Psoas muscle (tissue), 8 donors: ENCODE data around the gene GLE1. TPM values are rescaled to one million over a fixed set of nuclear protein-coding genes. Genes with fewer than 3 reads are reported as not detected.
"Not testable (repeated sequence)": the region's sequence is repeated elsewhere in the genome, so short reads cannot be mapped to it uniquely, and the experiment has no call there.

Source experiments
- ATAC-seq, 4 donors: fragments of 200-7000 bp; cut with Tn5 transposase; one replicate each; pipeline ENCODE4 v1.9.1; 2020; ENCODE audit warnings: moderate library complexity in 3 of 4, mild to moderate bottlenecking in 2 of 4
- DNase-seq, 2 donors: peaks; one replicate each; pipeline ENCODE4 v3.0.0-alpha.2; 2020
- H3K27ac ChIP-seq: fragments of 200-600 bp; one replicate; pipeline ENCODE4 v1.8.0; 2022
- H3K27me3 ChIP-seq, 3 donors: fragments of 200-600 bp in 1 of 3; one replicate each; pipeline versions ENCODE4 v1.6.1 to v1.8.0; 2013 to 2022; ENCODE audit warnings: low read length in 2 of 3, mild to moderate bottlenecking in 2 of 3, moderate library complexity in 1 of 3; ENCODE audit not compliant: insufficient read depth in 3 of 3
- H3K36me3 ChIP-seq, 2 donors: fragments of 200-600 bp in 1 of 2; one replicate each; pipeline versions ENCODE4 v1.6.1 to v1.8.0; 2013 to 2022; ENCODE audit warnings: low read depth in 1 of 2, mild to moderate bottlenecking in 1 of 2, moderate library complexity in 1 of 2; ENCODE audit not compliant: insufficient read depth in 1 of 2
- H3K4me1 ChIP-seq: fragments of 200-600 bp; one replicate; pipeline ENCODE4 v1.8.0; 2022
- H3K4me3 ChIP-seq: fragments of 200-600 bp; one replicate; pipeline ENCODE4 v1.8.0; 2022; ENCODE audit warnings: mild to moderate bottlenecking
- H3K9me3 ChIP-seq: fragments of 200-600 bp; one replicate; pipeline ENCODE4 v1.8.0; 2022
- WGBS, 3 donors: extraction: QIAGEN DNeasy Blood & Tissue Kit; methylation state at CpG; one replicate each; pipeline versions ENCODE4 v1.1.6 to v1.1.7; 2013; 5-methylcytosine and 5-hydroxymethylcytosine counted together
- intact Hi-C, 2 donors: fragments of 100-400 bp; cut with DNase I; formaldehyde crosslinking; loops; one replicate each; pipeline versions ENCODE4 v1.11.0 to v1.14.2; 2022
- polyA plus RNA-seq, 3 donors: library from polyadenylated mRNA; stranded (reverse); fragments of 200-250 nt; gene quantifications; one replicate each; pipeline ENCODE4 v1.2.3, GENCODE V29; 2013
- total RNA-seq, 4 donors: library from RNA; stranded (reverse); fragmentation: NEBNext Ultra II Directional in 2 of 4; extraction: Animal tissue kit (Norgen Biotek cat#: 25700) in 2 of 4; gene quantifications; one replicate each; pipeline versions ENCODE4 v1.2.1 to v1.2.4, GENCODE V29; 2021 to 2023
- TF ChIP-seq, protein P1 (sequence below): fragments of 200-600 bp; IDR thresholded peaks from one replicate; pipeline ENCODE4 v1.8.0; 2022; ENCODE audit warnings: antibody characterized with exemption
- donor health status: healthy with polysubstance abuse.
- donor health status: DM: no; HTN: no; CAD: no; lungs with moderate emphysema.
- donor health status: Bipolar disorder and iron deficiency.
- donor health status: healthy.
- donor health status: DM: yes; HTN: yes; CAD: no.
- donor health status: DM: no; HTN: no; CAD: no.
- donor health status: DM: no; HTN: no; CAD: no.
- donor health status: DM: yes; HTN: yes; CAD: no.

The GLE1 gene
- total and polyA plus RNA-seq, 7 donors: 10.3 to 29.5 (median 22.1) TPM

DNA sequence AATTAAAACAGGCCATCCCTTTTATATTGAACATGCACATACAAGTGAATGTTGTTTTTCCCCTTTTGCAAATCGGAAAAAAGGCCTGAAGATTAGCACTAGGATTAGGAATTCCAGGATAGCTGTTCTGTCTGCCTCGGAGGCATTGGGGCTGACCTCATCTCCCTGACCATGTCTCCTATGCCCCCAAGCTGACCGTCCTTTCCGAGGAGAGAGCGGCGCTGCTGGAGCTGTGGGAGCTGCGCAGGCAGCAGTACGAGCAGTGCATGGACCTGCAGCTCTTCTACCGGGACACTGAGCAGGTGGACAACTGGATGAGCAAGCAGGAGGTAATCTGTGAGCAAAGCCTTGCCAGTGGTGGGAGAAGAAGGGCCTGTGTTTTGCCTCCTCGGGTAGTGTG is 76.2 kb downstream of the GLE1 start:
- intact Hi-C loops: loop anchor here (10.0 kb wide), 2 partner anchors 384 to 404 kb away; no protein-coding TSS in a partner anchor
- no peak overlapping the region for H3K27ac ChIP-seq
- no peaks in the 10 kb centered on the region for H3K27me3 ChIP-seq
- H3K36me3 ChIP-seq: peaks cover 30 to 100% of the 10 kb centered on the region in 2 donors
- H3K4me3 ChIP-seq: no peak overlapping the region
- no peaks in the 10 kb centered on the region for H3K9me3 ChIP-seq
- ATAC-seq (no peak), DNase-seq (no peak)
- no peaks in the 10 kb centered on the region for H3K4me1 ChIP-seq
- TF ChIP-seq, protein P1, sequence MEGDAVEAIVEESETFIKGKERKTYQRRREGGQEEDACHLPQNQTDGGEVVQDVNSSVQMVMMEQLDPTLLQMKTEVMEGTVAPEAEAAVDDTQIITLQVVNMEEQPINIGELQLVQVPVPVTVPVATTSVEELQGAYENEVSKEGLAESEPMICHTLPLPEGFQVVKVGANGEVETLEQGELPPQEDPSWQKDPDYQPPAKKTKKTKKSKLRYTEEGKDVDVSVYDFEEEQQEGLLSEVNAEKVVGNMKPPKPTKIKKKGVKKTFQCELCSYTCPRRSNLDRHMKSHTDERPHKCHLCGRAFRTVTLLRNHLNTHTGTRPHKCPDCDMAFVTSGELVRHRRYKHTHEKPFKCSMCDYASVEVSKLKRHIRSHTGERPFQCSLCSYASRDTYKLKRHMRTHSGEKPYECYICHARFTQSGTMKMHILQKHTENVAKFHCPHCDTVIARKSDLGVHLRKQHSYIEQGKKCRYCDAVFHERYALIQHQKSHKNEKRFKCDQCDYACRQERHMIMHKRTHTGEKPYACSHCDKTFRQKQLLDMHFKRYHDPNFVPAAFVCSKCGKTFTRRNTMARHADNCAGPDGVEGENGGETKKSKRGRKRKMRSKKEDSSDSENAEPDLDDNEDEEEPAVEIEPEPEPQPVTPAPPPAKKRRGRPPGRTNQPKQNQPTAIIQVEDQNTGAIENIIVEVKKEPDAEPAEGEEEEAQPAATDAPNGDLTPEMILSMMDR: no peak
- 91 to 92% (median 91%) methylated on average over 10 of the region's 10 CpGs for WGBS, 3 donors

DNA sequence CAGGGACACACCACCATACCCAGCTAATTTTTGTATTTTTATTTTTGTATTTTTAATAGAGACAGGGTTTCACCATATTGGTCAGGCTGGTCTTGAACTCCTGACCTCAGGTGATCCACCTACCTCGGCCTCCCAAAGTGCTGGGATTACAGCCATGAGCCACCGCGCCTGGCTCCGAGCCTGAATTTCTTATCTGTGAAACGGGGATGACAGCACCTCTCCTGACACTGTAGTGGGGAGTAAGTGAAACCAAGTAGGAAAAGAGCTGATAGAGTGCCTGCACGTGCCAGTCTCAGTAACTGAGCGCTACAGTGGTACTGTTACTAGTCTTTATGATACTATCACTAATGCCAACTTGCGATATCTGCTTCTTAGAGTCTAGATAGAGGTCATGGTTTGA is 80.6 kb downstream of the GLE1 start:
- H3K27ac ChIP-seq: not testable (repeated sequence)

DNA sequence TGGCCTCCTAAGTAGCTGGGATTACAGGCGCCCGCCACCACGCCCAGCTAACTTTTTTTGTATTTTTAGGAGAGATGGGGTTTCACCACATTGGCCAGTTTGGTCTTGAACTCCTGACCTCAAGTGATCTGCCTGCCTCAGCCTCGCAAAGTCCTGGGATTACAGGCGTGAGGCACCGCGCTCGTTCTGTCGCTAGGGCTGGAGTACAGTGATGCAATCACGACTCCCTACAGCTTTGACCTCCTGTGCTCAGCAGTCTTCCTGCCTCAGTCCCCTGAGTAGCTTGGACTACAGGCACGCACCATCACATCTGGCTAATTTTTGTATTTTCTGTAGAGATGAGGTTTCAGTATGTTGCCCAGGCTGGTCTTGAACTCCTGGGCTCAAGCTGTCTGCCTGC is 82.4 kb downstream of the GLE1 start:
- not testable (repeated sequence) for ATAC-seq, H3K27me3 ChIP-seq, DNase-seq, H3K4me1 ChIP-seq, H3K27ac ChIP-seq, H3K9me3 ChIP-seq, H3K4me3 ChIP-seq
- 85 to 93% (median 90%) methylated on average over 11 of the region's 11 CpGs for WGBS, 3 donors
- intact Hi-C loops: loop anchor here (10.0 kb wide), 2 partner anchors 378 to 398 kb away; no protein-coding TSS in a partner anchor
- H3K36me3 ChIP-seq: peaks cover 24 to 100% of the 10 kb centered on the region in 2 donors

More for the DNA sequence above, 80.6 kb downstream of the GLE1 start:
- not testable (repeated sequence) for ATAC-seq, H3K9me3 ChIP-seq, H3K4me3 ChIP-seq, DNase-seq, H3K27me3 ChIP-seq, H3K4me1 ChIP-seq
- intact Hi-C loops: loop anchor here (10.0 kb wide), 2 partner anchors 380 to 400 kb away; no protein-coding TSS in a partner anchor
- H3K36me3 ChIP-seq: peaks cover 24 to 100% of the 10 kb centered on the region in 2 donors
- 89 to 92% (median 90%) methylated on average over 8 of the region's 8 CpGs for WGBS, 3 donors

DNA sequence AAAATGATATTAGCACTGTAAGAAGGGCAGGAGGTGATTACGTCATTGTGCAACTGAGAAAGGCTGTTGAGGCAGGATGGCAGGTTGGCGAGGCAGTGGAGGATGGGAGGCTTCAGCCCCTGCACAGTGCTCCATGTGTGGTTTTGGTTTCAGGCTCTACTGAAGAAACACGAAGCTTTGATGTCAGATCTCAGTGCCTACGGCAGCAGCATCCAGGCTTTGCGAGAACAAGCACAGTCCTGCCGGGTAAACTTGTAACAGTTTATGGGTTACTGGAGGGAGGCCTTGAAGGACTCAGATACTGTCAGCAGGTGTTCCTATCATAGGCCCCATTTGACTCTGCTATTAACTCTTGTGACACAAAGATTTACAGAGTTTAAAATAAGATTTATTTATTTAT is 82.9 kb downstream of the GLE1 start:
- Histone ChIP-seq H3K4me1 (no peaks in the 10 kb centered on the region), H3K4me3 (no peak overlapping the region), H3K36me3 (peaks cover 20 to 100% of the 10 kb centered on the region in 2 donors), H3K27me3 (no peaks in the 10 kb centered on the region), H3K9me3 (no peaks in the 10 kb centered on the region), H3K27ac (no peak overlapping the region)
- TF ChIP-seq, protein P1: no peak
- no peak for DNase-seq
- intact Hi-C loops: loop anchor here (10.0 kb wide), 2 partner anchors 377 to 397 kb away; no protein-coding TSS in a partner anchor
- 73 to 79% (median 74%) methylated on average over 6 of the region's 6 CpGs for WGBS, 3 donors
- no peak for ATAC-seq

DNA sequence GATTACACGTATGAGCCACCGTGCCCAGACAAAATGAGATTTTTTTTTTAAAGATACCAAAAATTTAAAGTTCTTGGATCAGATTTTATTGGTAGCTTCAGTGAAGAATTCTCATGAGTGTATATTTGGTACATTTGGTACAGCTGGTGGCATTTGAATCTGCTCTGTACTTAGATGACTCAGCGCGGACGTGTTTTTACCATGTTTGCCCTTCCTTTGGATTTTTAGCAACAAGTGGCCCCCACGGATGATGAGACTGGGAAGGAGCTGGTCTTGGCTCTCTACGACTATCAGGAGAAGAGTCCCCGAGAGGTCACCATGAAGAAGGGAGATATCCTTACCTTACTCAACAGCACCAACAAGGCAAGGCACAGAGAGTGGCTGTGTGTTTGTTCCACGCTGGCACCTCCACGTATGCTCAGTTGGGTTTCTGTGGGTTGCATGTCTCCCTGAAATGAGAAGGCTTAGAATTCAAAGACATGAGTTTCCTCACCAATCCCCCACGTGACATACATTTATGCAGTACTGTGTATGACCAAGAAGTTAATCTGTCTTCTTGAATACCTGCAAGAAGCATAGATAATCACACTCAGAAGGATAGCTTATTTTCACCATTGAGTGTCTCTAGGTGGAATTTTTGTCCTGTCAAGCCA is 84.2 kb downstream of the GLE1 start:
- Histone ChIP-seq H3K4me1 (no peaks in the 10 kb centered on the region), H3K27me3 (no peaks in the 10 kb centered on the region), H3K27ac (no peak overlapping the region), H3K9me3 (no peaks in the 10 kb centered on the region), H3K4me3 (no peak overlapping the region), H3K36me3 (peaks cover 14 to 100% of the 10 kb centered on the region in 2 donors)
- intact Hi-C loops: loop anchor here (10.0 kb wide), 2 partner anchors 376 to 396 kb away; no protein-coding TSS in a partner anchor
- ATAC-seq: no peak
- DNase-seq: no peak
- TF ChIP-seq, protein P1: no peak
- WGBS, 3 donors: 86 to 96% (median 92%) methylated on average over 11 of the region's 11 CpGs

Other genes with a start within 250 kb of the GLE1 start
- 10 to 100 TPM; 63.5 to 85.3 (median 76.7) TPM for gene GOLGA2, start 228.7 kb upstream of the GLE1 start, total RNA-seq
- gene GOLGA2, start 228.7 kb upstream of the GLE1 start, polyA plus RNA-seq: 10 to 100 TPM; 57.2 to 79.4 (median 72.4) TPM
- gene SWI5, start 228.4 kb upstream of the GLE1 start, total RNA-seq: 10 to 100 TPM in 3 of 4 donors, 1 to 10 TPM in 1; 10.0 to 24.7 (median 13.0) TPM
- 10 to 100 TPM; 20.1 to 23.0 (median 22.6) TPM for gene SWI5, start 228.4 kb upstream of the GLE1 start, polyA plus RNA-seq
- gene TRUB2, start 182.3 kb upstream of the GLE1 start, total RNA-seq: 10 to 100 TPM; 22.2 to 38.4 (median 32.9) TPM
- gene TRUB2, start 182.3 kb upstream of the GLE1 start, polyA plus RNA-seq: 10 to 100 TPM; 20.6 to 31.8 (median 21.0) TPM
- 10 to 100 TPM; 20.0 to 26.8 (median 23.1) TPM for gene COQ4, start 181.9 kb upstream of the GLE1 start, total RNA-seq
- gene COQ4, start 181.9 kb upstream of the GLE1 start, polyA plus RNA-seq: 10 to 100 TPM; 32.3 to 60.9 (median 45.9) TPM
- 10 to 100 TPM; 10.4 to 26.2 (median 17.9) TPM for gene SLC27A4, start 164.2 kb upstream of the GLE1 start, total RNA-seq
- 10 to 100 TPM; 24.7 to 61.5 (median 40.1) TPM for gene SLC27A4, start 164.2 kb upstream of the GLE1 start, polyA plus RNA-seq
- 10 to 100 TPM; 34.5 to 58.7 (median 52.3) TPM for gene URM1, start 133.3 kb upstream of the GLE1 start, total RNA-seq
- 100 to 1,000 TPM in 1 of 3 donors, 10 to 100 TPM in 2; 57.9 to 111 (median 88.1) TPM for gene URM1, start 133.3 kb upstream of the GLE1 start, polyA plus RNA-seq
- gene CERCAM, start 83.9 kb upstream of the GLE1 start, total RNA-seq: 1 to 10 TPM; 2.2 to 6.5 (median 4.0) TPM
- 1 to 10 TPM; 1.7 to 2.5 (median 2.3) TPM for gene CERCAM, start 83.9 kb upstream of the GLE1 start, polyA plus RNA-seq
- gene ODF2, start 48.7 kb upstream of the GLE1 start, total RNA-seq: 10 to 100 TPM in 1 of 4 donors, 1 to 10 TPM in 3; 6.7 to 12.3 (median 7.4) TPM
- 10 to 100 TPM in 2 of 3 donors, 1 to 10 TPM in 1; 9.6 to 20.5 (median 14.2) TPM for gene ODF2, start 48.7 kb upstream of the GLE1 start, polyA plus RNA-seq
- gene SPTAN1, start 47.9 kb downstream of the GLE1 start, total RNA-seq: 10 to 100 TPM; 42.6 to 91.4 (median 56.2) TPM
- gene SPTAN1, start 47.9 kb downstream of the GLE1 start, polyA plus RNA-seq: 10 to 100 TPM; 18.1 to 30.7 (median 26.4) TPM
- gene DYNC2I2, start 152.1 kb downstream of the GLE1 start, total RNA-seq: 10 to 100 TPM in 2 of 4 donors, 1 to 10 TPM in 2; 6.3 to 10.3 (median 8.6) TPM
- gene DYNC2I2, start 152.1 kb downstream of the GLE1 start, polyA plus RNA-seq: 10 to 100 TPM; 19.0 to 29.1 (median 25.0) TPM
- gene SET, start 184.5 kb downstream of the GLE1 start, total RNA-seq: 100 to 1,000 TPM; 171 to 283 (median 203) TPM
- gene SET, start 184.5 kb downstream of the GLE1 start, polyA plus RNA-seq: 100 to 1,000 TPM; 141 to 244 (median 230) TPM
- 1 to 10 TPM; 2.6 to 5.0 (median 3.4) TPM for gene PKN3, start 197.8 kb downstream of the GLE1 start, total RNA-seq
- gene PKN3, start 197.8 kb downstream of the GLE1 start, polyA plus RNA-seq: 1 to 10 TPM; 2.9 to 4.4 (median 3.1) TPM
- gene ZDHHC12, start 219.4 kb downstream of the GLE1 start, total RNA-seq: 1 to 10 TPM; 4.5 to 7.2 (median 5.0) TPM
- 10 to 100 TPM in 2 of 3 donors, 1 to 10 TPM in 1; 9.7 to 18.5 (median 12.4) TPM for gene ZDHHC12, start 219.4 kb downstream of the GLE1 start, polyA plus RNA-seq